Raji (cell line): Measurements from ENCODE around the gene TBX15.

Source experiments
- POLR2A ChIP-seq: IDR thresholded peaks from 2 replicates; pipeline ENCODE4 v1.6.1; 2011; ENCODE audit warnings: low read depth, low read length, control low read depth; ENCODE audit not compliant: insufficient read depth

Gene TBX15

GRCh38 chr1:118982821-118983557 is 5.2 kb downstream of the TBX15 start:
- no peak for TF ChIP-seq POLR2A

DNA sequence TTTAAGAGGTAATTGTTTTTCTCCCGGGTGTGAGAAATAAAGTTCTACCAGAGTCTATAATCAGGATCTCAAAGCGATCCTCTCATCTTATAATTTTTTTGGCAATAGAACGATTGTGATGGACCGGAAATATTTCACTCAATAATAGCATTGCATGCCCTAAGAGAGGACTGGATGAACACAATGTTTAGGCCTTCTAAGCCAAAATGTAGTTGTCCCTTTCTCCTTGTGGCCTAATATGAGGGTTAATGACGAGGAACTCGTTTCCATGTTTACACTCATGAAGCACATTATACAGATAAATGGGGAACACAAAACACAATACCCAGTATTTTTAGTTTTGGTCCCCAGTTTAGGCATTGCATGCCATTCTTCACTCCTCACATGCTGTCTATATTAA is 5.9 kb downstream of the TBX15 start:
- no peak for TF ChIP-seq POLR2A

DNA sequence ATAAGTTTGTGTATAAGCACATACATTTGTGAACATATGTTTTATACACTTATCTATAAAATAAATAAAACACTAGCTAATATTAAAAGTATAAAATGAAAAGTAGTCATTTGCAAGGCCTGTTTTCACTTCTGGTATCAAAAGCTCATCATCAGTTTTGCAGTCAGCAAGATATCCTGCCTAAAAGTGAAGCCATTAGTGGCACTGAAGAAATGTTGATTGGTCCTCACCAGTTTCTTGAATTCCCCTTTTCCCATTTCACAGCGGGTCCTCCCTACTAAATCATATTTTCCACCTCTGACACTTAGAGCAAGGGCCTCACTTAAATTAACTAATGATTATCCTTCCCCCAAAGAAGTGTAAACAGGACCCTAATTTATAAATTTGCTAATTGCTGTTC is 6.7 kb downstream of the TBX15 start:
- TF ChIP-seq POLR2A = no peak

DNA sequence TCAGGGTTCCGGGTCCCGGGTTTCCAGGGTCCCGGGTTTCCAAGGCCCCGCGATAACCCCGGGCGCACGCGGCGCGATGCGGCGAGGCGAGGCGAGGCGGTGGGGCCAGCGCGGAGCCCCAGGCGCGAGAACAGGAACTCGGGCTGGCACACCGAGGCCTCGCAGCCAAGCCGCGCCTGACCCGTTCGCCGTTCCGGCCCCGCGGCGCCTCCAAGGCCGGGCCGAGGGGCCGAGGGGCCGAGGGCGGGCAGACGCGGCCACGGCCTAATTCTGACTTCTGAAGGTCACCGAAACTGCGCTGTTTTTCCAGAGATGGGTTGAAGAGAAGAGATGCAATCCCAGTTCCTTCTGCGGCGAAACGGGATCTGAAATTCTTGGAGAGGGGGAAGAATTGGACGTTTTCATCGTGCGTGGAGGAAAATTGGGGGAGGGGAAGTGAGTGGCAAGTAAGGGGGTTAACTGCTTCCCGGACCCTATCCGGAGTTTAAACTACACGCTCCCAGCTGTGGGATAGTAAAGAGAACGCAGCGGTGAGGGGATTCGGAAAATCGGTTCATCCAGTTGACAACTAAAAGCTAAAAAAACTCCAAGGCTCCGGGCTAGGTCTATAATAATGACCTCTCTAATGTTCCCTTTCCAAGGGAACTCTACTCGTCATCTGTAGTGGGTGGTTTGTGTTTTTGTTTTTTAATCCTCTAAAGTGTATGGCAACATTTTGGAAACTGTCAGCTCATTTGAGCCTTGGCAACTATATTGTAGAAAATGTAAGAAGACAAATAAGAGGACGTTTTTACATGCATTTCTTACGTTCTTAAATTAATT is 8.2 kb downstream of the TBX15 start:
- TF ChIP-seq POLR2A = no peak

- TF ChIP-seq POLR2A = no peak
Measured at GRCh38 chr1:118978914-118979701, 9.0 kb downstream of the TBX15 start.

DNA sequence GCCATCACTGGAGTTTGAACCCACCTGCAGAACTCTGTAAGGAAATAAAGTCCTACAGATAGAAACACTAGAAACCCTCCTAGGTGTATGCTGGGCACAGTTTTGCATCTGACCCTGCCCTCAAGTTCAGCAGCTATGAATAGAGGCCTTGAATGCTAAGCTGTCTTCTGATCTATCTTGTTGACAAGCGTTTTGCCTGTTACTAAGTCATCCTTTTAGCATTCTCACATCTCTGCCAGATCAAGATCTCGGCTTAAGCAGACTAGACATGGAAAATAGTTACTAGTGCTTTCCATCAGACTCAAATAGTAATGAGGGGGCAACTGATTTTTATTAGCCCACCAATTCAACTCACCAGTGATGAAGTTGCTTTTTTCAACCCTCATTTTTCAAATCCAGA is 10.5 kb downstream of the TBX15 start:
- no peak for TF ChIP-seq POLR2A

- TF ChIP-seq POLR2A = no peak
Measured at GRCh38 chr1:118974661-118975060, 13.5 kb downstream of the TBX15 start.

DNA sequence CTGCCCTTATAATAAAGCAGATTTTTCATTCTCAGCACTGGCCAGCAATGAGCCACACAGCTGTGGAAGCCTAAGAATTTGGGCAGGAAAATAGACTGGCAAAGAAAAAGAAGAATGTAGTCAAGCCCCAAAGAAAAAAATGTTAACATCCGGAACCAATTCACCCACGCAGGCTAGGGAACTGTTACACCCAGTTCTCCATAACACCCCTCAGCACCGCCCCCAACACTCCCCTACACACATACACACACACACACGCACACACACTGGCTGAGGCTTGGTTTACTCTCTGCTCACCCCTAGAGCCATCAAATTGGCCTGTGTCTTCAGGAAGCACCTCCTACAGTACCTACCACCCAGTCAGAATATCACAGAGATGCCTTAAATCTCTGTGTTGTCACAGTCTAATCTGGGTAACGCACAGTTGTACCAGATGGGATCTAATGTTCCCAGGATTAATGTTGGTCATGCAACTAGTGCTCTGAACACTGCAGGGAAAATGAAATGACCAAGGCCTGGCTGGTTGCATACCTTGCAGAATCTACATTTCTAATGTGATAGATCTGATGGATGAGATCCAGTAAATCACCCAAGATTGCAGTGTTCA is 14.5 kb downstream of the TBX15 start:
- TF ChIP-seq POLR2A = no peak

GRCh38 chr1:118973032-118973431 is 15.1 kb downstream of the TBX15 start:
- no peak for TF ChIP-seq POLR2A

GRCh38 chr1:118970451-118970850 is 17.7 kb downstream of the TBX15 start:
- no peak for TF ChIP-seq POLR2A

- no peak for TF ChIP-seq POLR2A
Measured at GRCh38 chr1:118963456-118964430, 24.4 kb downstream of the TBX15 start.

DNA sequence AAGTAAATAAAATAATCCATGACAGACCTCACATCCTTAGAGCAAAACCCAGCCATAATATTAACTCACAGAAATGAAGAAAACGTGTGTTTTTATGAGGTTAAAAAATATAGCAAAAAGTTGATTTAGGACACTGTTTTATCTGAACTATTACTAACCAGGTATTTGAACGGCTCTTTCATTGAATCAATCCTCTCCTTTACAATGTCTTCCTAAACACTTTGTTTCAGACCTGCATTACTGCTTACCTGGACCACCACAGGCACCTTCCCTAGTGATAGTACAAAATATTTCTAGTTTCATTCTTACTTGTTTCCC is 25.0 kb downstream of the TBX15 start:
- TF ChIP-seq POLR2A = no peak

DNA sequence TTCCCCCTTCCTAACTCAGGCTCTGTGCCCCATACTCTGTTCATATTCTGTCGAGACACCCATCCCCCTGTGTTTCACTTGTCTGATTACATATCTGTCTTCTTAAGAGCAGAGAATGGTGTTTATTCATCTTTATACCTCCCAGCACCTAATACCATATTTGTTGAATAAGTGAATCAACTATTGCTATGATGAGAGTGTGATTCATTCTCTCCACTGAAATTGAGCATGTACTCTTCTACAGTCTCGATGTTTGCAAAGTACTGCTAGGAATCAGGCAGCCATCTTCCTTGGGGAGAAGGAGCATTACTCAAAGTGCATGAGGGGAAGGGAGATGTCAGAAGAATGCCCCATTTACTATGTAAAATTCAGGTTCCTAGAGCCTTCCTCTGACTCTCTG is 27.0 kb downstream of the TBX15 start:
- TF ChIP-seq POLR2A = no peak

DNA sequence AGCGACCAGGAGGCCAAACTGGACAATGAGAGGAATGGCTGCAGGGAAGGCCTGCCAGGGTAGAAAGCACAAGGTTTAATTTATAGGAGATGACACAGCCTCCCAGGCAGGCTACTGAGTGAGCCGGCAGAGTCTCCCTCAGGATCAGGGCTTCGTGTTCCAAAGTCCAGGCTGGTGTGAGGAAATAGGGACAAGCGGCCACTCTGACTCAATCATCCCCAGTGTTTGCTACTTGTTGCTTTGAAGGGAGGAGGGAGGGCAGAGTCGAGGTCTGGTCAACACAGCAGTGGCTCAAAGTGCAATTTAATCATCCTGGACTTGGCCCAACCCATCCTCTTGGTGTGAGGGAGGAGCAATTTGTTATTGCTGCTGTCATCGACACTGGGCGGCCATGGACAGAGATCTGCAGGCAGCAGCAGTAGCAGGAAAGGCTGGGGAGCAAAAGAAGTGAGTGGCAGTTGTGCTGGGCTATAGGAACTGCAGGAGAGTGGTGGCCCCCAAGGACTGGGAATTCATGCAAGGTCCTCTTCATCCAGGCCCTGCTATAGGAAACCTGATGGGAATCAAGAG is 27.5 kb downstream of the TBX15 start:
- no peak for TF ChIP-seq POLR2A
